DMS153 treated with DMSO at 0.1 percent for 48 hours (cell line): ENCODE measurements around the gene PKNOX2.
A peak's percentile ranks its signal among the peaks of the same experiment; 100 is the strongest.

Experiments
- DNase-seq: peaks from one replicate; lab custom pipeline; 2025; ENCODE audit not compliant: unreplicated experiment; lab: John Stamatoyannopoulos, UW

PKNOX2 gene

DNA sequence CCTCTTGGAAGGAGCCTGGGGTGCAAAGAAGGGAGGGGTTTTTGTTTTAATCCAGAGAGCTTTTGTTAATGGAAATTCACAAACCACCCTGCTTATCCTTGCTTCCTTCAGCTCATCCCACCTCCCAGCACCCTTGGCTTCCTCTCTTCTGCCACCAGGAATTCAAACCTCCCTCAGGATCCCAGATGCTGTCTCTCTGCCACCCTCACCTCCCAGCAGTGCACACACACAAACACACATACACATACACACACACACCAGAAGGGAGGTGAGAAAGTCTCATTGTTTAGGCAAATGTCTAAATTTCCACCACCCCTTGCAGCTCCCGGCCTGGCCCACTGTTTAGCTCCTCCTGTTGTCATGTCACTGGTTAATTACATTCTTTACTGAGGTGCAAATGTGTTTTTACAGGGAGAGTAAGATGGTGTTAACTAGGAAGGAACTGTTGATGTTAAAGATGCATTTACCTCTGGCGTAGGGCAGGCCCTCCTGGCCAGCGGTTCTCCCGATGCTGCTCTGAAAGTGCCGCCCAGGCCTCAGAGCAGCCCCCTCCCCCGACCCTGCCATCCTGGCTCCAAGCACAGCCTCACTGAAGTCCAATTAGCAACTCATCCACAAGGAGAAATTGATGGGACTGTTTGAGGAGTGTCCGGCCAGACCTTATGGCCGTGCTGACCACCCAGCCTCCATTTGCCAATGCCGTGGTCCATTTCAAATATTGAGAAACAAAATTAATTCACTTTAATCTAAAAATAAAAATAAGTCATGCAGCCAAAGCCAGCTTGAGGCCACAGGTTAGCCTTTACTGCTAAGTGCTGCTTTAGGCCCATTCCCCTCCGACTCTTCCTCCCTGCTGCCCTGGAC is 166.1 kb downstream of the PKNOX2 start:
- no peak for DNase-seq

GRCh38 chr11:125331357-125332035 is 166.9 kb downstream of the PKNOX2 start:
- DNase-seq: no peak

DNA sequence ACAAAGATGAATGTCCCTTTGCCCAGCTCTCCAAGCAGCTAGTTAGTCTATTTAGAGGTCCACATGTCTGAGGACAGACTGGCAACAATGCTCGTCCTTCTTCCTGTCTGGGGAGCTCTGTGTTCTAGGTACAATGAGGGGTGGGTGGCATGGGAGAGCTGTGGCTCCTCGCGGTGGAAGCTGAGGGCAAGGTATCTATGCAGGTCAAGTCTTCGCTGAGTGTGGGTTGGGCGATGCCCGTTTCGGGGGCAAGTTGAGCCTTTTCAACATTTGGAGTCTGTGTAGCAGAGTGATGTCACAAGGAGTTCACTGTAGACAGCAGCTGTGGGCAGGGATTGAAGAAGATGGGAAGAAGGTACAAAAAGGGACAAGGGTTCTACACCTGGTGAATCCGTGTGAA is 168.3 kb downstream of the PKNOX2 start:
- DNase-seq: no peak

DNA sequence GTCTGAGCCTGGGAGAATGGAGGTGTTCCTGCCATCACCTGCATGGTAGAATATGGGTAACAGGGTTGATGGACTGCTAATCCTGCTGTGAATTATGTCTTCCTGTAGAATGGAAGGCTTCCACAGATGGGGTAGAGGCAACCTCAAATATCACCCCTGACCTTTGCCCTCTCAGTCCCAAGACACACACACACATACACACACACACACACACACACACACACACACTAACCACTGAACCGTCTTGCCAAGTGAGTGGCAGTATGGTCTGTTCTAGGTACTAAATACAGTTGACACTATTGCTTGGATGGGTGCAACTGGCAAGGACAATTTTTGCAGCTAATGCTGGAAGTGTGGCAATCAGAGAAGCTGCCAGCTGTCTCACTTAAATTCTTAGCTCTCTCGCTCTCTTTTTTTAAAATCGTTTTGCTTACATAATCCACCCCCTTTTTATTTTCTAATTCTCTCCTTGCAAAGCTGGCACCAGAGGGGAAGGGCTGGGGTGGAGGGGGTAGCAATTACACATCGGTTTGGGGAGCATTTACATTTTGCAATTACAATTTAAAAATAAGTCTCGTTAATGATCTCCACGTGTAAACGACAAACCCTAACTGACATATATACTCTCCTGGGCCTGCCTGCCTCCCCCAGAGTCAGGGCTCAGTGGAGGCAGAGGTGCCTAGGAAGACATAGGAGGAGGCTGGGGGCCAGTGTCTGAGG is 169.0 kb downstream of the PKNOX2 start:
- no peak for DNase-seq

DNA sequence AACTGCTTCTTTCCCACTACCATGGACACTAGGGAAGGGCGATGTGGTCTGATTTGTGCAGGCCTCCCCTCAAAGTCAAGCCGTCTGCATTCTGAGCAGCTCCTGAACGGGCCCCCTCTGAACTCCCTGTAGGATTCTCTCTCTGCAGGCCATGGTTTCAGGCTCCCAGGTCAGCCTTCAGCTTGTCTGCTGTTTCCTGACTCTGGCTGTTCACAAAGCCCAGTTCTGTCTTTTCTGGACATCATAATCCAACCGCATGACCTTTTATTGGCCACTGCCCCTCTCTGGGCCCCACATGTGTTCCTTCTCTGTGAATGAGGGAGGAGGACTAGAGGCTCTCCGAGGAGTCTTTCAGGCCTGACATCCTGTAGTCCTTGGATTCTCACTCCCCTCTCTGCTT is 170.6 kb downstream of the PKNOX2 start:
- DNase-seq: no peak

DNA sequence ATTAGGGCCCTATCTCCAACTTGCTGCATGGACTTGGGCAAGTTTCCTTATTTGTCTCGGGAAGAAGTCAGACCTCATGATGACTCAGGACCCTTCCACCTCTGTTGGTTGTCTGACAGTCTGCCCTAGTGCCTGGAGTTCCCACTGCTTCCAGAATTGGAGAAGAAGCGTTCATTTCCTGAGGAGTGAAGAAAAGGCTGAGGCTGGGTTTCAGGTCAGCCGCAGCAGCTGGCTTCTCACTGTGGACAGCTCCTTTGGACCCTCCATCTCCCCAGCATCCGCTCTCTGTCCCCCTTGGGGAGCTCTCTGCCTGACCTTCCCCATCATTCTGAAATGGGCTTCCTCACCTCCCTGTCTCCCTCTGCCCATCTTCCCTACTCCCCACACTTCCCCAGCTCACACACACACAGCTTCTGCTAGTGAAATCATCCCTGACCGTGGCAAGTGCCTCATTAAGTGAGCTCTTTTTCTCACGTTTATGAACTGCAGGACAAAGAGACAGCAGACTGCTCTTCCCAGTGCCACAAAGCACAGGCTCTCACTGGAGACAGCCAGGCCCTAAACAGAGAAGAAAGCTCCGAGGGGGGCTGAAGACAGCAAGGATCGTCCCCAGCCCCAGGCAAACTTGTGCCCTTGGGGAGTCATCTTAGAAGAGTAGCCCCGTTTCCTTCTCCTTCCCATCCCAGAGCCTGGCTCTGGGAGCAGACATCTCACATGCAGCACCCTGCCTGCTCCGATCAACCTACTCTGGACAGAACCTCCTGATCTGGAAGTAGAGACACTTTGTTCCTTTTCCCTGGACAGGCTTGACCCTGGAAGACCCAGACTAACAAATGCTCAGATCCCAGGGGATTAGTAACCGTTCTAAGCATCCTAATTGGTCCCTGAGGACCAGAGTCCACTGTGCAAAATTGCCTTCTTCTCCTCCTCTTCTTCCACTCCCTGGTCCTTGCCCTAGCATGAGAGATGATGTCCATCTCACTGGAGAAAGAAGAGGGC is 173.6 kb downstream of the PKNOX2 start:
- no peak for DNase-seq

DNA sequence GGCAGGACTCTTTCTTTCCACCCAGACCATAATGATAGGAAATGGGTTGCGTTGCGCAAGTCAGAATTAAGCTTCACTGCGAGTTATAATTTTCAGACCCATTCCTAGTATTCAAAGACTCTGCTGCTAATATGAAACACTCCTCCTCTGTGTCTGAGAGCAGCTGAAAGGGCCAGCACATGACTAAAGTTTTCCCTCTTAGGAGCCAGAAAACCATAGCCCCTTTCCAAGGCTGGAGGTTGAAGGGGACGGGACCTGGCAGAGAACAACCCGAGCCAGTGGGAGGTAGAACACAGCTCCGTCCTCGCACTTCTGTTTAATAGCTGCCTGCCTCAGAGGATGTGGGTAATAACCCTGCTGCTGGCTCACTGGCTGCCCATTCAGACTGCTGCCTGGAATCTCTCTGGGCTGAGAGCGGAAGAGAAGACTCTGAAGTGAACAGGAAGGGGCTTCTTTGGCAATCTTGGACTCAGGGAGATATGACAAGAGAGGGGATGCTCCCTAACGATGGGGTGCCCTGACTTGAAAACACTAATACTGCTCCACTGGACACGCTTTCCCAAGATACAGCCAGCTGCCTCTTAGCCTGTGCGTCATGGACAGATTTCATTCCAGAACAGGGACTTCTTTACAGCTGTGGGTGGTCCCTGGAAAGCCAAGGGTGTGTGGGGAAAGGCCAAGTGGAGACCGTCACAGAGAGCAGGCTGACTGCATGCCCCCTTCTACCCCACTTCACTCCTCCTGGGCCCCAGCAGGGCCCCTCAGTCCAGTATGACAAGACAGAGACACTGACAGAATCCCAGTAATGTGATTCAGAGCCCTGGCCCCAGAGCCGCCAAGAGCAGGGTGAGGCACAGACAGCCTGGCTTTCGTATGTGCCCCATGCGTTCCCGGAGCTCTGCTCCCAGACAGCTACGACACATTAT is 174.6 kb downstream of the PKNOX2 start:
- DNase-seq: no peak

- DNase-seq: no peak
Observed at GRCh38 chr11:125341676-125342075, 177.1 kb downstream of the PKNOX2 start.

- DNase-seq: no peak
Observed at GRCh38 chr11:125342281-125342930, 177.9 kb downstream of the PKNOX2 start.

GRCh38 chr11:125343086-125343717 is 178.7 kb downstream of the PKNOX2 start:
- DNase-seq: no peak

- no peak for DNase-seq
Observed at GRCh38 chr11:125343718-125344131, 179.2 kb downstream of the PKNOX2 start.

DNA sequence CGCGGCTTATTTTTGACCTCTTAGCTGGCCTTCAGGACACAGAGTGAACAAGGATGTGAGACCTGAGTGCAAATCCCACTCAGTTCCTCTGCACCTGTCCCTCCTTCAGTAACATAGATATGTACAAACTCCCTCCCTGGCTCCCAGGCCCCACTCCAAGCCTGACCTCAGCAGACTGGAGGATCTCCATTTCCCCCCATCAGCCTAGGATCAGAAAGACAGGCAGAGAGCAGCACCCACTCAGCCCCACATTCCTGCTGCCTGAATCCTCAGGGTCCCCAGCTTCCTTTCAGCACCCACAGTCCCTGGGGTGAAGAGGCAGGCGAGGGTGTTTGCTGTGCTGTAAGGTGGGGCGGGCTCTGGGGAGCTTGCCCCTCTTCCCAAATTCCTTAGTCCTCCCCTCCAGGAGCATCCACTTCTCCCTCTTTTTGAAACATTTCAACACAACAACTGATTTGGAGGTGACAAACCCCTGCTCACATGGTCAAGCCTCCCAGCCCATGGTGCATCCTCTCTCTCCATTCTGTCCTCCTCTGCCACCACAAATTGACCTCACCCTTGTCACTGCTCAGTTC is 180.4 kb downstream of the PKNOX2 start:
- DNase-seq: no peak

GRCh38 chr11:125345421-125346178 is 181.0 kb downstream of the PKNOX2 start:
- peak; percentile 12 for DNase-seq

DNA sequence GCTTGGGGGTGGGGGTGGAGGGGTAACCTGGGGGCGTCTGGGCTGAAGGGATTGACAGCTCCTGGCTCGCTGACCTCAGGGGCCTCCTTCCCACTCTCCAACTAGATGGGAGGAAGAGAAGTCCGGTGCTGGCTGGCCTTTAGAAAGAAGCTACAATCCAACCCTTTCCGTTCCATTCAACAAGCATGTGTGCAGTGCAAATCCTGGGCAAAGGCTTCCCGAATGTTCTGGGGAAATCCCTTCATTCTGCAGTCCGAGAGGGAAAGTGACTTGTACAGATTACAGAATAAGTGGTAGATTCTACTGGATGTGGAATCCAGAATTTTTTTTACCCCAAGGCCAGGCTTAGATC is 181.6 kb downstream of the PKNOX2 start:
- no peak for DNase-seq

GRCh38 chr11:125346565-125347260 is 182.2 kb downstream of the PKNOX2 start:
- DNase-seq: no peak

DNA sequence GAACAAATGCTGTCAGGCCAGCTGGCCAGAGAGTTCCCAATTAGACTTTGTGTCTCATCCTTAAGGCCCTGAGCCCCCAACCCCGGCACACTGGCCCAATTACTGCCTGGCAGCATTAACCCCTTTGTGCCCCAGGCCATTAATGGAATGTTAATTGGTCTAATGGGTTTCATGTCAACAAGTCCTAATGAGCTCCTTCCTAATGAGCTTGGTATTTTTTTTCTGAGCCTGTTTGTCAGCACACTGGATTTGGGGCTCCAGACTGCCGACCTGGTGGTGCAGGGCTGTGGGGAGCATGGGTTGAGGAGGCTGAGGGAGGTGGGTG is 182.7 kb downstream of the PKNOX2 start:
- DNase-seq: no peak

- DNase-seq: no peak
Observed at GRCh38 chr11:125348141-125348651, 183.6 kb downstream of the PKNOX2 start.
